ENCODE measurements around the gene CHI3L1. TPM values are rescaled to one million over a fixed set of nuclear protein-coding genes. Genes with fewer than 3 reads are reported as not detected.

Gene CHI3L1
- total and polyA plus RNA-seq, 10 of the 15 experiments (the other 5 are each of a cell fraction or from before 2014, with no cell fraction given), result 0.10 to 1.7 (median 0.39) TPM

- ChIA-PET SMC1A (ENCODE audit: uncharacterized antibody, unreplicated experiment) (no interaction called here), RAD21 (ENCODE audit: unreplicated experiment) (interaction anchor here (0.7 kb wide), 1 partner anchor 377 kb away, joined by 3 read pairs; no protein-coding TSS in a partner anchor), CTCF (interaction anchor here (0.6 to 2.1 kb wide), 3 partner anchors 66 to 410 kb away, joined by 4 to 6 read pairs (median 4); no protein-coding TSS in a partner anchor), POLR2A (no interaction called here)
- FAIRE-seq, result no peak
- Histone ChIP-seq H3K4me2 (ENCODE audit: control insufficient read depth, insufficient read depth) (no peak overlapping the region), H2AFZ (ENCODE audit: control insufficient read depth, low read depth, low read length) (no peak overlapping the region), H3K9me3 (replicated peaks; ENCODE audit: control insufficient read depth, insufficient read depth, low read length) (no peaks in the 10 kb centered on the region), H3K4me3 (no peak overlapping the region), H3K27me3 (replicated peaks in 1 of 2; ENCODE audit: control insufficient read depth in 2 of 2, insufficient read depth in 2 of 2, low read length in 1 of 2) (peaks cover 0 to 4% of the 10 kb centered on the region in 2 experiments; a peak in 3 of 4 replicates), H3K9ac (ENCODE audit: control insufficient read depth, insufficient read depth, low read length) (no peak overlapping the region), H3K36me3 (ENCODE audit: control insufficient read depth in 2 of 2, insufficient read depth in 2 of 2, low read length in 1 of 2) (no peaks in the 10 kb centered on the region), H4K20me1 (ENCODE audit: control insufficient read depth, insufficient read depth) (no peaks in the 10 kb centered on the region), H3K4me1 (ENCODE audit: control insufficient read depth, insufficient read depth, low read length) (no peaks in the 10 kb centered on the region), H3K79me2 (ENCODE audit: control insufficient read depth, insufficient read depth, low read length) (no peaks in the 10 kb centered on the region), H3K27ac (ENCODE audit: control insufficient read depth, insufficient read depth) (no peak overlapping the region)
- ATAC-seq, result no peak
- WGBS (ENCODE audit: insufficient coverage, insufficient replicate concordance, low lambda C conversion rate, missing lambda C conversion rate), result 11% methylated on average over 7 of the region's 7 CpGs
- in situ Hi-C loops (cut with MboI), result no loop called here
- TF ChIP-seq NFXL1 (IDR thresholded peaks at IDR 0.05; ENCODE audit: borderline replicate concordance), result no peak
- no peak for TF ChIP-seq EED (IDR thresholded peaks at IDR 0.05; ENCODE audit: low read depth)
- no peak for DNase-seq (ENCODE audit: low read depth, low spot score)
- intact Hi-C loops (cut with micrococcal nuclease; ENCODE audit: unreplicated experiment), result no loop called here
- no TSS peak for BruUV-seq (replicated peaks)
Measured at GRCh38 chr1:203149188-203149840, 37.2 kb downstream of the CHI3L1 start.

- intact Hi-C loops (cut with micrococcal nuclease; ENCODE audit: unreplicated experiment) (no loop called here), in situ Hi-C loops (cut with MboI) (no loop called here)
- Histone ChIP-seq H3K9ac (ENCODE audit: control insufficient read depth, insufficient read depth, low read length) (no peak overlapping the region), H3K27me3 (replicated peaks in 1 of 2; ENCODE audit: control insufficient read depth in 2 of 2, insufficient read depth in 2 of 2, low read length in 1 of 2) (peaks cover 0 to 4% of the 10 kb centered on the region in 2 experiments; a peak in 3 of 4 replicates), H3K36me3 (ENCODE audit: control insufficient read depth in 2 of 2, insufficient read depth in 2 of 2, low read length in 1 of 2) (no peaks in the 10 kb centered on the region), H3K27ac (ENCODE audit: control insufficient read depth, insufficient read depth) (no peak overlapping the region), H3K4me3 (no peak overlapping the region), H3K4me2 (ENCODE audit: control insufficient read depth, insufficient read depth) (no peak overlapping the region), H4K20me1 (ENCODE audit: control insufficient read depth, insufficient read depth) (no peaks in the 10 kb centered on the region), H3K79me2 (ENCODE audit: control insufficient read depth, insufficient read depth, low read length) (no peaks in the 10 kb centered on the region), H2AFZ (ENCODE audit: control insufficient read depth, low read depth, low read length) (no peak overlapping the region), H3K9me3 (replicated peaks; ENCODE audit: control insufficient read depth, insufficient read depth, low read length) (no peaks in the 10 kb centered on the region), H3K4me1 (ENCODE audit: control insufficient read depth, insufficient read depth, low read length) (no peaks in the 10 kb centered on the region)
- ChIA-PET CTCF (interaction anchor here (0.7 to 2.1 kb wide), 2 partner anchors 65 to 112 kb away, joined by 4 to 6 read pairs; no protein-coding TSS in a partner anchor), POLR2A (no interaction called here), SMC1A (ENCODE audit: uncharacterized antibody, unreplicated experiment) (interaction anchor here (1.3 kb wide), 1 partner anchor 31 kb away, joined by 4 read pairs; no protein-coding TSS in a partner anchor), RAD21 (ENCODE audit: unreplicated experiment) (no interaction called here)
- FAIRE-seq, result no peak
- DNase-seq (ENCODE audit: low read depth, low spot score), result no peak
- no TSS peak for BruUV-seq (replicated peaks)
- no peak for ATAC-seq
- WGBS (ENCODE audit: insufficient coverage, insufficient replicate concordance, low lambda C conversion rate, missing lambda C conversion rate), result 45% methylated on average over 12 of the region's 12 CpGs
- TF ChIP-seq PBX3 (IDR thresholded peaks at IDR 0.05; ENCODE audit: insufficient replicate concordance, low read depth, low read length) (no peak), ZZZ3 (IDR thresholded peaks at IDR 0.05; ENCODE audit: control insufficient read depth, insufficient read length, low read depth) (no peak), POLR2A (IDR thresholded peaks at IDR 0.05; ENCODE audit: low read depth, low read length) (no peak), CHD1 (IDR thresholded peaks at IDR 0.05; ENCODE audit: low read depth, low read length) (no peak), ZBTB11 (CRISPR knock-in tag; IDR thresholded peaks at IDR 0.05) (no peak), STAT1 (conservative IDR thresholded peaks at IDR 0.05) (no peak), SKIL (IDR thresholded peaks at IDR 0.05; ENCODE audit: low read depth, poor library complexity, severe bottlenecking) (no peak), EGR1 (IDR thresholded peaks at IDR 0.05; ENCODE audit: borderline replicate concordance in 1 of 2, low read depth in 2 of 2, low read length in 2 of 2) (no peak)
Measured at GRCh38 chr1:203148579-203148978, 37.9 kb downstream of the CHI3L1 start.

Measured in GM12878 (cell line).